Transverse colon (tissue), 4 donors: ENCODE data around the gene ABO. TPM values are rescaled to one million over a fixed set of nuclear protein-coding genes. Genes with fewer than 3 reads are reported as not detected.

Experiments
- DNase-seq: peaks from one replicate; pipeline ENCODE4 v3.0.0-alpha.2; 2019
- H3K27ac ChIP-seq, 4 donors: fragments of 200-600 bp; sonication (generic); 2 replicates each; pipeline ENCODE4 v1.5.1; 2016 to 2018; ENCODE audit warnings: inconsistent platforms in 4 of 4
- H3K27me3 ChIP-seq: fragments of 200-600 bp; sonication (generic); 2 replicates; pipeline ENCODE4 v1.5.1; 2017; ENCODE audit warnings: inconsistent platforms
- H3K36me3 ChIP-seq, 4 donors: fragments of 200-600 bp; sonication (generic); 2 replicates each; pipeline ENCODE4 v1.5.1; 2017 to 2019; ENCODE audit warnings: inconsistent platforms in 4 of 4
- H3K4me1 ChIP-seq, 4 donors: fragments of 200-600 bp; sonication (generic); 2 replicates each; pipeline ENCODE4 v1.5.1; 2017 to 2020; ENCODE audit warnings: inconsistent platforms in 4 of 4
- H3K4me3 ChIP-seq, 4 donors: fragments of 200-600 bp; sonication (generic); 1 replicate in 1 of 4; 2 replicates in 3 of 4; pipeline versions ENCODE4 v1.5.1 to v1.6.1; 2017 to 2019; ENCODE audit warnings: inconsistent platforms in 4 of 4
- H3K9me3 ChIP-seq, 2 donors: fragments of 200-600 bp; sonication (generic); 2 replicates each; pipeline ENCODE4 v1.5.1; 2017 to 2019; ENCODE audit warnings: inconsistent platforms in 2 of 2
- EP300 ChIP-seq: sonication (generic); formaldehyde crosslinking; IDR thresholded peaks from one replicate; pipeline ENCODE4 v1.6.1; 2017; ENCODE audit warnings: antibody characterized with exemption, low read depth
- POLR2A ChIP-seq: fragments of 450-650 bp; IDR thresholded peaks from one replicate; pipeline ENCODE4 v1.6.1; 2016; ENCODE audit warnings: antibody characterized with exemption, mild to moderate bottlenecking, moderate library complexity
- POLR2AphosphoS5 ChIP-seq, 3 donors: sonication (generic); formaldehyde crosslinking; IDR thresholded peaks; one replicate each; pipeline ENCODE4 v1.6.1; 2016; ENCODE audit warnings: antibody characterized with exemption in 3 of 3
- WGBS, 2 donors: methylation state at CpG; one replicate each; pipeline ENCODE4 v1.1.5; 2018; ENCODE audit warnings: low coverage in 1 of 2; 5-methylcytosine and 5-hydroxymethylcytosine counted together
- in situ Hi-C, 4 donors: fragments of 200-750 bp; cut with MboI; loops; one replicate each; pipeline versions ENCODE4 v1.15.0 to v1.15.1; 2017; ENCODE audit warnings: low sequenced_read_pairs in 3 of 4, low pct_ligation_motif_present in 1 of 4, low pct_unique_long_range_greater_than_20kb in 1 of 4
- intact Hi-C: fragments of 100-400 bp; cut with DNase I; formaldehyde crosslinking; loops from one replicate; pipeline ENCODE4 v1.15.1; 2023; ENCODE audit warnings: low total_unique reads
- total RNA-seq, 4 donors: library from RNA; depleted of rRNA; stranded (reverse); fragments of >200 nt; gene quantifications; one replicate each; pipeline ENCODE4 v1.1.0, GENCODE V29; 2016
- TF ChIP-seq, protein P1 (sequence below), 5 experiments: fragments of 200-600 bp in 3 of 5; fragments of 450-650 bp in 2 of 5; sonication (generic) in 3 of 5; IDR thresholded peaks; 1 replicate in 2 of 5; 2 replicates in 3 of 5; pipeline ENCODE4 v1.5.1; 2016 to 2017; ENCODE audit warnings: antibody characterized with exemption in 5 of 5, inconsistent platforms in 3 of 5, mild to moderate bottlenecking in 2 of 5, moderate library complexity in 1 of 5

The ABO gene
- total RNA-seq, 4 donors from 2014 or later = 77.4 to 199 (median 141) TPM

DNA sequence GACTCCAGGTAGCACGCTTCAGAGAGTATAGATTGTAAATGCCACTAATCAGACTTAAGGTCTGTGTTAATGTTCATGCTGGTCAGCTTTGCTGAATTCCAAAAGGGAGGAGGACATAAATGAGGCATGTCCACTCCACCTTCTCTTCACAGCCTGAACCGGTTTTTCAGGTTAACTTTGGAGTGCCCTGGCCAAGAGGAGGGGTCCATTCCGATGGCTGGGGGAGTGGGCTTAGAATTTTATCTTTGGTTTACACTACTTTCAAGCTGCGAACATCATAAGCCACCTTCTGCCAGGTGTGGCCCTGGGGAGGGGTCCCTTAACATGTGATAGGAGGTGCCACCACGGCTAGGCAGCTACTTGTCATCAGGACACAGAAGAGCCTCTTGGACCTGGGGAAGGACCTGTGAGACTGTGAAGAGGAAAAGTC lies 24.2 kb downstream of the ABO start:
- Histone ChIP-seq H3K4me1 (peaks cover 6 to 46% (median 30%) of the 10 kb centered on the region in 4 donors), H3K9me3 (no peaks in the 10 kb centered on the region), H3K4me3 (no peak overlapping the region), H3K27ac (peak overlapping the region; percentile 87 to 92 (median 88)), H3K27me3 (no peaks in the 10 kb centered on the region), H3K36me3 (no peaks in the 10 kb centered on the region)
- intact Hi-C loops (no loop called here), in situ Hi-C loops (no loop called here)
- peak; percentile 47 for DNase-seq
- TF ChIP-seq POLR2AphosphoS5 (IDR thresholded peaks at IDR 0.05) = peak in 2 of 3 donors; percentile 11 to 43
- TF ChIP-seq EP300 = no peak
- TF ChIP-seq, protein P1, sequence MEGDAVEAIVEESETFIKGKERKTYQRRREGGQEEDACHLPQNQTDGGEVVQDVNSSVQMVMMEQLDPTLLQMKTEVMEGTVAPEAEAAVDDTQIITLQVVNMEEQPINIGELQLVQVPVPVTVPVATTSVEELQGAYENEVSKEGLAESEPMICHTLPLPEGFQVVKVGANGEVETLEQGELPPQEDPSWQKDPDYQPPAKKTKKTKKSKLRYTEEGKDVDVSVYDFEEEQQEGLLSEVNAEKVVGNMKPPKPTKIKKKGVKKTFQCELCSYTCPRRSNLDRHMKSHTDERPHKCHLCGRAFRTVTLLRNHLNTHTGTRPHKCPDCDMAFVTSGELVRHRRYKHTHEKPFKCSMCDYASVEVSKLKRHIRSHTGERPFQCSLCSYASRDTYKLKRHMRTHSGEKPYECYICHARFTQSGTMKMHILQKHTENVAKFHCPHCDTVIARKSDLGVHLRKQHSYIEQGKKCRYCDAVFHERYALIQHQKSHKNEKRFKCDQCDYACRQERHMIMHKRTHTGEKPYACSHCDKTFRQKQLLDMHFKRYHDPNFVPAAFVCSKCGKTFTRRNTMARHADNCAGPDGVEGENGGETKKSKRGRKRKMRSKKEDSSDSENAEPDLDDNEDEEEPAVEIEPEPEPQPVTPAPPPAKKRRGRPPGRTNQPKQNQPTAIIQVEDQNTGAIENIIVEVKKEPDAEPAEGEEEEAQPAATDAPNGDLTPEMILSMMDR (IDR thresholded peaks at IDR 0.05) = no peak
- peak; percentile 15 for TF ChIP-seq POLR2A
- WGBS, 2 donors = 48 to 60% methylated on average over 1 to 5 of the region's 5 CpGs

GRCh38 chr9:133249337-133249736 lies 25.7 kb downstream of the ABO start:
- TF ChIP-seq, protein P1 (IDR thresholded peaks at IDR 0.05) = no peak
- TF ChIP-seq EP300 (no peak), POLR2AphosphoS5 (IDR thresholded peaks at IDR 0.05) (no peak), POLR2A (no peak)

GRCh38 chr9:133248726-133249295 lies 26.2 kb downstream of the ABO start:
- H3K4me3 ChIP-seq = no peak overlapping the region
- in situ Hi-C loops = no loop called here
- H3K9me3 ChIP-seq = no peaks in the 10 kb centered on the region
- DNase-seq = no peak
- WGBS, 2 donors = 78 to 91% methylated on average over 5 to 8 of the region's 8 CpGs
- peaks cover 6 to 40% (median 30%) of the 10 kb centered on the region in 4 donors for H3K4me1 ChIP-seq
- H3K27ac ChIP-seq = no peak overlapping the region
- intact Hi-C loops = no loop called here
- no peaks in the 10 kb centered on the region for H3K27me3 ChIP-seq
- H3K36me3 ChIP-seq = no peaks in the 10 kb centered on the region
- TF ChIP-seq POLR2A (no peak), POLR2AphosphoS5 (IDR thresholded peaks at IDR 0.05) (no peak), EP300 (no peak)
- TF ChIP-seq, protein P1 (IDR thresholded peaks at IDR 0.05) = no peak

More at GRCh38 chr9:133249337-133249736, 25.7 kb downstream of the ABO start:
- intact Hi-C loops (no loop called here), in situ Hi-C loops (no loop called here)
- no peaks in the 10 kb centered on the region for H3K36me3 ChIP-seq
- H3K4me1 ChIP-seq = peaks cover 6 to 46% (median 30%) of the 10 kb centered on the region in 4 donors
- DNase-seq = no peak
- 89 to 100% methylated on average over 1 of the region's 1 CpG for whole genome bisulfite sequencing, 2 donors
- no peak overlapping the region for H3K4me3 ChIP-seq
- no peaks in the 10 kb centered on the region for H3K27me3 ChIP-seq
- no peak overlapping the region for H3K27ac ChIP-seq
- H3K9me3 ChIP-seq = no peaks in the 10 kb centered on the region

- DNase-seq = no peak
- 83 to 84% methylated on average over 1 to 6 of the region's 6 CpGs for WGBS, 2 donors
- H3K4me1 ChIP-seq = peaks cover 6 to 29% (median 21%) of the 10 kb centered on the region in 4 donors
- no peaks in the 10 kb centered on the region for H3K27me3 ChIP-seq
- intact Hi-C loops = no loop called here
- H3K9me3 ChIP-seq = no peaks in the 10 kb centered on the region
- no peak overlapping the region for H3K27ac ChIP-seq
- H3K4me3 ChIP-seq = no peak overlapping the region
- in situ Hi-C loops = no loop called here
- no peak for TF ChIP-seq POLR2A
- TF ChIP-seq, protein P1 (IDR thresholded peaks at IDR 0.05) = no peak
- no peaks in the 10 kb centered on the region for H3K36me3 ChIP-seq
Measured at GRCh38 chr9:133247632-133248031, 27.4 kb downstream of the ABO start.
